GM23248 (cell line): ENCODE results near the gene CHST3.

ENCODE experiments used
- EZH2 ChIP-seq: fragments of 200-600 bp; sonication (generic); IDR thresholded peaks from 2 replicates; pipeline ENCODE4 v1.6.1; 2018; ENCODE audit warnings: antibody characterized with exemption, mild to moderate bottlenecking; ENCODE audit not compliant: insufficient read depth, poor library complexity, severe bottlenecking
- EZH2phosphoT487 ChIP-seq: fragments of 200-600 bp; sonication (generic); IDR thresholded peaks from 2 replicates; pipeline ENCODE4 v1.6.1; 2018; ENCODE audit warnings: antibody characterized with exemption, moderate library complexity, mild to moderate bottlenecking, low read depth; ENCODE audit not compliant: insufficient read depth

GRCh38 chr10:72014785-72015480 lies 50.7 kb downstream of the CHST3 start:
- no peak for TF ChIP-seq EZH2
- no peak for TF ChIP-seq EZH2phosphoT487
